ENCODE data around the gene PKM.
"Not testable (repeated sequence)": the region's sequence is repeated elsewhere in the genome, so short reads cannot be mapped to it uniquely, and the experiment has no call there.

PKM gene

DNA sequence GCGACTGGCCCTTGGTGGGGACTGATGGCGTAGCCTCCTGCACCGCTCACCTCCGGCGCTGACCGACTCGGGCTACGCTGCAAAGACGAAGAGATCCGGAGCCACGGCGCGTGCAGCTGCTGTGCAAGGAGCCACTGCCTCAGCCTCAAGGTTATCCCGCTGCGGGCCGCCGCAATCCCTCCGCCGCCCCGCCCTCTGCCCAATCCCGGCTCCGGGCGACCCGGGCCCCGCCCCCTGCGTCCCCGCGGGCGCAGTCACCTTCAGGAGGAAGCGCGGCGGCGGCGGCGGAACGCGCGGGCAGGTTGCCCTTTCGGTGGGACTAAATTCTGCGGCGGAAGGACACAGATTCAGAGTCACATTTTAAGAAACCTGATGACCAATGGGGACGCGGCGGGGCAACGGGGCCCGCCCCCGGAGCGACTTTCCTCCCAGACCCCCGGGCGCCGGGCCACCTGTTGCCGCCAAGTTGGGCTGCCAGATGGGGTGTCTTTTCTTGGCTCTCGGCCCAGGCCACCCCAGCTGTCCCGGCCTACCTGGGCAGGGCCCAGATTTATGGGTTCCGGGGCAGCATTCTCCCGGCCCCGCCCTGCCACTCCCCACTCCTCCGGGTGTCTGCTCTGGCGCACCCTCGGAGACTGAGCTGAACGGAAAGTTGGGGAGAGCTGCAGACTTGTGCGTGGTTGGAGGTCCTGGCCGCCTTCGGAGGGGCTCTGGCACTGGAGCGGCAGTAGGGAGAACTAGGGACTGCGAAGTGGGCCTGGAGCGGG is at the start of gene PKM:
Gene PKM, minus strand, starts transcription at position 125 of the 767 bp plus-strand sequence. CDS start 12,093 bp downstream, outside the sequence.
- peak; percentile 99 for DNase-seq

GRCh38 chr15:72280751-72281150 is 49.8 kb upstream of the PKM start:
- DNase-seq: no peak

DNA sequence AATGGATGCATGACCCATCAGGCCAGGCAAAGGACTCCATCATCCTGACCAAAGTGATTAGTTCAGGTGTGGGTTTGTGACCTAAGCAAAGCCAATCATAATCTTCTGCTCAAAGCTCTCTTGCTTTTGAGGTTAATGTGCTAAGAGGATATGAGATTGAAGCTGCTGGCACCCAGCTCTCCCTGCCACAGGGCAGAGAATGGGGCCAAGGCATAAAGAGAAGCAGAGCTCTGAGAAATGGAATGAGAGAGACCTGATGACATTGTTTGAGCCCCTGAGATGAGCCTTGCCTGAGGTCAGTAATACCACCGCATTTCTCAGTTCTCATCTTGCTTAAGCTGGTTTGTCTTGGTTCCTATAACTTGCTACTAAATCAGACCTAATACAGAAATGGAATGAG is 47.7 kb upstream of the PKM start:
- no peak for DNase-seq

- DNase-seq: no peak
These were observed 45.3 kb upstream of the PKM start for GRCh38 chr15:72276326-72276700.

DNA sequence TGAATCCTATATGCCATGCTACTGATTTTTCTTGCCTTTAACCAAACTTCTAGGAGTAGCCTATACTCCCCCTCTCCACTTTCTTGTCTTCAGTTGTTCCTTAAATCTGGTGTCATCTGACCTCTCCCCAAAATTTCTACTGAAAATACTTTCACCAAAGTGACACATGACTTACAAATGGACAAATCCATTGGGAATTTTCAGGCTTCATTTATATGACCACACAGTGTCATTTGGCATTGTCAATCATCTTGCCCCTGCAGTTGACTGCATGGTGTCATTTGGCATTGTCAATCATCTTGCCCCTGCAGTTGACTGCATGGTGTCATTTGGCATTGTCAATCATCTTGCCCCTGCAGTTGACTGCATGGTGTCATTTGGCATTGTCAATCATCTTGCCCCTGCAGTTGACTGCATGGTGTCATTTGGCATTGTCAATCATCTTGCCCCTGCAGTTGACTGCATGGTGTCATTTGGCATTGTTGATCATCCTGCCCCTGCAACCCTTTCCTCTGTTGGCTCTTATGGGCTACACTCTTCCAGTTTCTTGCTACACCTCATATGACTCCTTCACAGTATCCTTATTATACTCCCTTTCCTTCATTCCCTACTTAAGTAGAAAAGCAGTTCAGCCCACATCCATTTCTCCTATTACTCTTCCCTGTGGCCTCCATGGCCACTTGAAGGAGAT is 44.8 kb upstream of the PKM start:
- not testable (repeated sequence) for DNase-seq

GRCh38 chr15:72272997-72273352 is 42.0 kb upstream of the PKM start:
- DNase-seq: no peak

GRCh38 chr15:72272213-72272996 is 41.4 kb upstream of the PKM start, which contains the start of gene PARP6:
Gene PARP6, minus strand, starts transcription at chr15:72272554. Its CDS starts 5,077 bp downstream, at chr15:72267477.
- peak; percentile 99 for DNase-seq

DNA sequence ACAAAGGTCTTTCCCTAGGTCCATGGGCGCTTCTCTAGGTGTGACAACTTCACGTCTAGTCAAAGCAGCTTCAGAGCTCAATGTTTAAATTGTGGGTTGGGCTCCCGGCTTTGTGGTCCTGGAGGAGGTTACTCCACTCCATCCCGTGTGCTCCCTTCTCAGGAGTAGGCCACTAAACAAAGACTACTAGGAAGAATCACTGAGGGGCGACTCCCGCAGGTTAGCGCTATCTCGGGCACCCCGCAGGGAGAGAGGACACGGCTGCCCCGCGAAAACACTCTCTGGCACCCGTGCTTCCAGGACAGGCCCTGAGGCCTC is 40.9 kb upstream of the PKM start:
- DNase-seq: no peak

- no peak for DNase-seq
These were observed 40.2 kb upstream of the PKM start for GRCh38 chr15:72271221-72271620.

DNA sequence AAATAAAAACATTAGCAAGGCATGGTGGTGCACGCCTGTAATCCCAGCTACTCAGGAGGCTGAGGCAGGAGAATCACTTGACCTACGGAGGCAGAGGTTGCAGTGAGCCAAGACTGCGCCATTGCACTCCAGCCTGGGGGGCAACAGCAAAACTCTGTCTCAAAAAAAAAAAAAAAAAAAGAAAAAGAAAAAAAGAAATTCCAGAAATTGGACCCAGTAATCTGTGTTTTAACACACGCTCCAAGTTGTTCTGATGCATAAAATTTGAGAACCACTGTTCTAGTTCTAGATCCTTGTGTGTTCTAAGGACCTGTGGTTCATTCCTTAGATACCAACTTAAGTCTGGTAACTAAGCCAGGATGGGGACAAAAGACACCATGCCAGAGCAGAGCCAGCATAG is 38.7 kb upstream of the PKM start:
- DNase-seq: no peak

DNA sequence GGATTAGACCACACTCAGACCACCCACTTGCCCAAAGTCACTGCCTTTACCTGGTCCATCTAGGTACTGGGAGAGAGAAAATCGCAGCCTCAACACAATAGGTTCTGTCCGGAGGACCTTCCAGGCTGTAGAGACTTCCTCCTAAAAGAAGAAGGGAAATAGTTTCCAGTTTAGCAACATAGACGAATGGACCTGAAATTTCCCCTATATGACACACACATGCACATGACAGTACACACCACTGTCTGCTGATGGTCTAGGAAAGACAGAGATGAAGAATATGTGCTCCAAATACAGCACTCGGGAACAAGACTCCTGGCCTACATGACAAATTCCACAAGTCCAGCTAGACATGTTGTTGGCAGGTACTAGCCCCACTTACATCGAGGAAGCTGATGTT is 34.0 kb upstream of the PKM start:
- no peak for DNase-seq

DNA sequence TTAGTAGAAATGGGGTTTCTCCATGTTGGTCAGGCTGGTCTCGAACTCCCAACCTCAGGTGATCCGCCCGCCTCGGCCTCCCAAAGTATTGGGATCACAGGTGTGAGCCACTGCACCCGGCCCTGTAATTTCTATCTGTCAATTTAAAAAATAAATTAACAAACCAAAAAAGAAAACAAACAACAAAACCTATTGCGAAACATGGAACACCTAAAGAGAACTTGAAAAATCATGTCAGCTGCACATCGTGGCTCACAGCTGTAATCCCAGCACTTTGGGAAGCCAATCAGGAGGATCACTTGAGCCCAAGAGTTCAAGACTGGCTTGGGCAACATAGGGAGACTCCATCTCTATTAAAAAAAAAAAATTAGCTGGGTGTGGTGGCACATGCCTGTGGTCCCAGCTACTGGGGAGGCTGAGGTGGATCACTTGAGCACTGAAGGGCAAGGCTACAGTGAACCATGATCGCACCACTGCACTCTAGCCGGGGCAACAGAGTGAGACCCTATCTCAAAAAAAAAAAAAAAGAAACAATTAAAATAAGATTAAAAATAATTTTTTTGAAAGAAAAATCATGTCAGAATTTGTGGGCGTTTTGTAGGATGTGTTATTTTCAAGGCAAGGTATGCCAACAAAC is 21.8 kb upstream of the PKM start:
- no peak for DNase-seq

GRCh38 chr15:72249142-72249810 is 18.3 kb upstream of the PKM start:
- no peak for DNase-seq

- no peak for DNase-seq
These were observed 17.5 kb upstream of the PKM start for GRCh38 chr15:72248514-72248913.

- no peak for DNase-seq
These were observed 11.9 kb upstream of the PKM start for GRCh38 chr15:72242775-72243370.

DNA sequence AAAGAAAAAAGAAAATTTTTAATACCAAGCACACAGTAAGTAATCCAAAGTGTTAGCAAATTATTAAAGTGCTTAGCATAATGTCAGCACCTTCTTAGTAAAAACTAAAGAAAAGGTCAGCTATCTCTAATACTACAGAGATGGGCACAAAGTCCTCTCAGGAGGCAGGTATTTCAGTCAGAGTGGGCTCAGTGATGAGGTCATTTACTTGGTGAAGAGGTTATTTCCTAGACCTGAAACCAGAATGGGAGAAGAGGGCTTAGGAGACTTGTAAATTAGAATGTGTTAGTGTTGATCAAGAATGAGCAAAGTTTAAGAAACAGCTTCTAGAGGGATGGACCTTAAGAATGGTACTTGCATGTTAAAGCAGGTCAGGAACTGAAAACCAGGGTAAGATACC is 8.7 kb upstream of the PKM start:
- DNase-seq: no peak

DNA sequence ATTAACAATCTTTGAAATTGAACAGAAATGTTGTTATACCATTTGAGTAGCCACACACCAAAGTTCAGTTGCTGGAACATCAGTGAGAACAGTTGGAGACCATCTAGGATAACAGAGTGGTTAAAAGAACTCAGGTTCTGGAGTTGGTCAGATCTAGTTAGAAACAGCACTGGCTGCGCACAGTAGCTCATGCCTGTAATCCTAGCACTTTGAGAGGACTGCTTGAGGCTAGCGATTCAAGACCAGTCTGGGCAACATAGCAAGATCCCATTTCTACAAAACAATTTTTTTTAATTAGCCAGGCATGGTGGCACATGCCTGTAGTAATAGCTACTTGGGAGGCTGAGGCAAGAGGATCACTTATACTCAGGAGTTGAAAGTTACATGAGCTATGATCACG is 7.6 kb upstream of the PKM start:
- no peak for DNase-seq

- DNase-seq: no peak
These were observed 6.8 kb upstream of the PKM start for GRCh38 chr15:72237853-72238224.

GRCh38 chr15:72237029-72237852 is 6.3 kb upstream of the PKM start:
- DNase-seq: no peak

DNA sequence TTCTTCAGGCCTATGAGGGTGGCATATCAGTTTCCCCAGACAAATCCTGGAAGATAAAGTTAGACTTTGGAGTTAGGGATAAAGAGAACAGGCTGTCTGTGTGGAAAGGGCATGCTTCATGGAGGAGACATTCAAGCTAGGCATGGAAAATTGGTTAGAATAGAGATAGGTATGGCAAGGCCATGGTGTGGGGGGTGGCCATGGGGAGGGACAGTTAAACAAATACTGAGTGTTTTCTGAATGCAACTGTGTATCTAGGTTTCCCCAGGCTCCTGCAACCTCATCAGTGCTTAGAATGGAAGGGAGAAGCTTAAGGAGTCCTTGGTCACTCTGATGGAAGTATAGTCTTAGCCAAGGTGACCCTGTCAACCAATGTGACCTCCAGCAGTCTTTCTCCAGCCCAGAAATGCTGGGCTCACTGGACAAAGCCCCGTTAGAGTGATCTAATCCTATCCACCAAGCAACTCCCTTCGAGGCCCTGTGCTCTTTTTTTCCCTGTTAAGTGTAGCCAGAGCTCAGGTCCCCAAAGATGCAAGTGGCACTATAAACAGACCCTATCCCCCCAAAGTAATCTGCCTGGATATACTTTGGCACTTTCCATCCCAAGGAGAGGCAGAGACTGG is 5.5 kb upstream of the PKM start:
- no peak for DNase-seq

- DNase-seq: no peak
These were observed 4.3 kb upstream of the PKM start for GRCh38 chr15:72235298-72235697.
